Astrocyte (in vitro differentiated cells and primary cell): Measurements from ENCODE around the gene SH3RF2.

Source experiments
- CTCF ChIP-seq: IDR thresholded peaks from 2 replicates; pipeline ENCODE4 v1.5.1; 2011; ENCODE audit warnings: low read depth, mild to moderate bottlenecking, inconsistent platforms, low read length, moderate library complexity; ENCODE audit not compliant: insufficient read depth
- EZH2 ChIP-seq: IDR thresholded peaks from 2 replicates; pipeline ENCODE4 v1.6.1; 2012; ENCODE audit warnings: mild to moderate bottlenecking, low read length, inconsistent platforms; ENCODE audit not compliant: insufficient read depth

DNA sequence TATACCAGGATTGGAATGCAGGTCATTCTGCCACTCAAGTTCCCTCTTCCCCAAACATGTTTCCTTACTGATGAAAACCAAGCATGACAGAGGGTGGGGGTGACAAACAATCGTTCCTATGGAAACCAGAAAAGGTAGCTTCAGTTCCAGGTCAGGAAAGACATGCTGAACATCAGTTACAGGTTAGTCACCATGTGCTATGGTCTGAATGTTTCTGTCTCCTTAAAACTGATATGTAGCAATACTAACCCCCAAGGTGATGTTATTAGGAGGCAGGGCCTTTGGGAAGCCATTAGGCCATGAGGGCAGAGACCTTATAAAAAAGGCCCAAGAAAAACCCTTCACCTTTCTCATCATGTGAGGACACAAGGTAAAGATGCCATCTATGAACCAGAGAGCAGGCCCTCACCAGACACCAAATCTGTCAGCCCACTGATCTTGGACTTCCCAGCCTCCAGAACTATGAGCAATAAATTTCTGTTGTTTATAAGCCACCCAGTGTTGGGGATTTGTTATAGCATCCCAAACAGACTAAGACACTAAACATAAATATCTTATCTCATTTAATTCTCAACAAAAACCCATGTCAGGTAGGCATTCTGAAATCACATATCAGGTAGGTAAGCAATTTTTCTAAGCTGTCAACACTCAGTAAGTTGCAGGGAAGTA lies 15.7 kb upstream of the SH3RF2 start:
- TF ChIP-seq CTCF: no peak
- no peak for TF ChIP-seq EZH2
